Heart left ventricle (tissue), 13 donors: ENCODE measurements around the gene SLC47A2.

ENCODE experiments used
- POLR2A ChIP-seq, 2 donors: fragments of 450-650 bp; IDR thresholded peaks; one replicate each; pipeline ENCODE4 v1.6.1; 2017; ENCODE audit warnings: antibody characterized with exemption in 2 of 2, mild to moderate bottlenecking in 2 of 2, moderate library complexity in 2 of 2
- TF ChIP-seq, protein P1 (sequence below), 12 donors: fragments of 200-600 bp; sonication (generic) in 4 of 12; IDR thresholded peaks; one replicate each; pipeline versions ENCODE4 v1.5.0 to v1.8.0; 2018 to 2022; ENCODE audit warnings: antibody characterized with exemption in 12 of 12, mild to moderate bottlenecking in 5 of 12
- donor health status: ischemic (EF 13 %, LVEDD 7.1; RV severe dilation, severe dysfunction).
- donor health status: DM: no; HTN: yes; CAD: no.
- donor health status: DM: no; HTN: no; CAD: no.
- donor health status: ischemic (EF 25% LVEDD 6.9; RV normal size, moderate dysfunction).
- donor health status: ischemic (EF 25% LVEDD 5.7; RV mildly dilated, moderate dysfunction).
- donor health status: ischemic (EF 35%, LVEDD 5.7; RV mildly dilated, moderate dysfunction).
- donor health status: nonischemic (EF 11% LVEDD 7.7; RV severe dilation, severe dysfunction).
- donor health status: DM: yes; HTN: yes; CAD: no.
- donor health status: PGD.
- donor health status: ischemic (EF 29% LVEDD 5.4; RV normal size, mild dysfunction).
- donor health status: nonischemic (EF 23%, LVEDD 6.1; RV moderate dilation, normal function).

DNA sequence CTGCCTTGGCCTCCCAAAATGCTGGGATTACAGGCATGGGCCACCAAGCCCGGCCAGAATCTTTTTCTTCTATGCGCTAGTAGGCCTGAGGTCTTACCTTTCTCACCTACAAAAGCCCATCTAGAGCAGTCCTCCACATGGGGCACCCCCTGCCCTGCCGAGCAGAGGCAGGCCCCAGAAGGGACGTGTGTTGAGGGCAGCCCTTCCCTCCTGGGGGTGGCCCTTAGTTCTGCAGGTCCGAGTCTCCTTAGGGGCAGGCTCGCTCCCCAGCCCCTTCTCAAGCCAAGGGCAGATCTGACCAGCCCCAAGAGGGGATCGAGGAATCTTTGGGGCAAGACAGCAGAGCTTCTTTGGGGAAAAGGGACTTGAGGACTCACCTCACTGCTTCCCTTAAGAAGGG, 49.6 kb upstream of the SLC47A2 start:
- TF ChIP-seq, protein P1, sequence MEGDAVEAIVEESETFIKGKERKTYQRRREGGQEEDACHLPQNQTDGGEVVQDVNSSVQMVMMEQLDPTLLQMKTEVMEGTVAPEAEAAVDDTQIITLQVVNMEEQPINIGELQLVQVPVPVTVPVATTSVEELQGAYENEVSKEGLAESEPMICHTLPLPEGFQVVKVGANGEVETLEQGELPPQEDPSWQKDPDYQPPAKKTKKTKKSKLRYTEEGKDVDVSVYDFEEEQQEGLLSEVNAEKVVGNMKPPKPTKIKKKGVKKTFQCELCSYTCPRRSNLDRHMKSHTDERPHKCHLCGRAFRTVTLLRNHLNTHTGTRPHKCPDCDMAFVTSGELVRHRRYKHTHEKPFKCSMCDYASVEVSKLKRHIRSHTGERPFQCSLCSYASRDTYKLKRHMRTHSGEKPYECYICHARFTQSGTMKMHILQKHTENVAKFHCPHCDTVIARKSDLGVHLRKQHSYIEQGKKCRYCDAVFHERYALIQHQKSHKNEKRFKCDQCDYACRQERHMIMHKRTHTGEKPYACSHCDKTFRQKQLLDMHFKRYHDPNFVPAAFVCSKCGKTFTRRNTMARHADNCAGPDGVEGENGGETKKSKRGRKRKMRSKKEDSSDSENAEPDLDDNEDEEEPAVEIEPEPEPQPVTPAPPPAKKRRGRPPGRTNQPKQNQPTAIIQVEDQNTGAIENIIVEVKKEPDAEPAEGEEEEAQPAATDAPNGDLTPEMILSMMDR (IDR thresholded peaks at IDR 0.05) = no peak
- no peak for TF ChIP-seq POLR2A (IDR thresholded peaks at IDR 0.05)
